HepG2 (cell line): ENCODE measurements around the gene FCER1G. TPM values are rescaled to one million over a fixed set of nuclear protein-coding genes. Genes with fewer than 3 reads are reported as not detected.

Experiments
- CBX5 ChIP-seq: sonication (generic); formaldehyde crosslinking; IDR thresholded peaks from 2 replicates; pipeline ENCODE4 v1.4.0; 2020; ENCODE audit warnings: missing genetic modification reagents, borderline replicate concordance
- GTF2F1 ChIP-seq: fragments of 150-350 bp; IDR thresholded peaks from 2 replicates; pipeline ENCODE4 v1.6.1; 2014; ENCODE audit warnings: low read length
- HOXA5 ChIP-seq: sonication (generic); formaldehyde crosslinking; IDR thresholded peaks from 2 replicates; pipeline ENCODE4 v1.4.0; 2020; ENCODE audit warnings: missing genetic modification reagents
- KDM4B ChIP-seq: sonication (generic); formaldehyde crosslinking; IDR thresholded peaks from 2 replicates; pipeline ENCODE4 v1.4.0; 2020; ENCODE audit warnings: missing genetic modification reagents
- KDM5B ChIP-seq: sonication (generic); formaldehyde crosslinking; IDR thresholded peaks from 2 replicates; pipeline ENCODE4 v1.4.0; 2020; ENCODE audit warnings: missing genetic modification reagents, mild to moderate bottlenecking, borderline replicate concordance
- LCORL ChIP-seq, 2 experiments: fragments of 450-650 bp in 1 of 2; sonication (generic) in 1 of 2; formaldehyde crosslinking in 1 of 2; IDR thresholded peaks; 2 replicates each; pipeline versions ENCODE4 v1.5.0 to v1.6.1; 2017 to 2020; ENCODE audit warnings: antibody characterized with exemption in 1 of 2, missing genetic modification reagents in 1 of 2
- MBNL3 ChIP-seq: fragments of 250-450 bp; sonication (Bioruptor Pico); conservative IDR thresholded peaks from 2 replicates; pipeline ENCODE4 v1.8.0; 2022; ENCODE audit warnings: mild to moderate bottlenecking, inconsistent platforms
- SP2 ChIP-seq: sonication (generic); formaldehyde crosslinking; IDR thresholded peaks from 2 replicates; pipeline ENCODE4 v1.5.1; 2020; ENCODE audit warnings: mild to moderate bottlenecking, missing genetic modification reagents
- TBX2 ChIP-seq: sonication (generic); formaldehyde crosslinking; IDR thresholded peaks from 2 replicates; pipeline ENCODE4 v1.5.0; 2020; ENCODE audit warnings: missing genetic modification reagents, mild to moderate bottlenecking, borderline replicate concordance
- XBP1 ChIP-seq: sonication (generic); formaldehyde crosslinking; IDR thresholded peaks from 2 replicates; pipeline ENCODE4 v1.5.0; 2020; ENCODE audit warnings: missing genetic modification reagents
- ZBTB42 ChIP-seq: sonication (generic); formaldehyde crosslinking; IDR thresholded peaks from 2 replicates; pipeline ENCODE4 v1.5.0; 2020; ENCODE audit warnings: mild to moderate bottlenecking, missing genetic modification reagents
- ZBTB7A ChIP-seq: sonication (generic); formaldehyde crosslinking; IDR thresholded peaks from 2 replicates; pipeline ENCODE4 v1.8.0; 2022; ENCODE audit warnings: mild to moderate bottlenecking, missing genetic modification reagents
- ZNF614 ChIP-seq: IDR thresholded peaks from 2 replicates; pipeline ENCODE4 v1.6.1; 2018; ENCODE audit warnings: missing biosample characterization, missing genetic modification reagents, inconsistent platforms, borderline replicate concordance
- ZNF720 ChIP-seq: sonication (generic); formaldehyde crosslinking; IDR thresholded peaks from 2 replicates; pipeline ENCODE4 v1.4.0; 2020; ENCODE audit warnings: missing genetic modification reagents
- ZNF746 ChIP-seq: sonication (generic); formaldehyde crosslinking; IDR thresholded peaks from 2 replicates; pipeline ENCODE4 v1.8.0; 2022; ENCODE audit warnings: mild to moderate bottlenecking, missing genetic modification reagents
- ZNF816 ChIP-seq: sonication (generic); formaldehyde crosslinking; IDR thresholded peaks from 2 replicates; pipeline ENCODE4 v1.8.0; 2022; ENCODE audit warnings: missing genetic modification reagents, mild to moderate bottlenecking, borderline replicate concordance
- polyA plus RNA-seq, 8 experiments: library from polyadenylated mRNA; depleted of rRNA in 3 of 8; stranded (reverse) in 7 of 8; unstranded in 1 of 8; fragments of >200 nt; fragmentation: Illumina TruSeq in 4 of 8; extraction: Trizol in 4 of 8; gene quantifications; 2 replicates each; pipeline versions ENCODE4 v1.2.1 to v1.2.3, GENCODE V29; 2011 to 2016; ENCODE audit warnings: low read depth in 4 of 8, missing spikeins in 1 of 8, mixed read lengths in 1 of 8; ENCODE audit not compliant: insufficient read depth in 1 of 8
- total RNA-seq, 5 experiments: library from RNA; depleted of rRNA; stranded (reverse); fragments of >200 nt; fragmentation: Illumina TruSeq; extraction: Trizol; gene quantifications; 2 replicates each; pipeline ENCODE4 v1.2.3, GENCODE V29; 2016; ENCODE audit warnings: low read depth in 1 of 5
- TF ChIP-seq, protein P1 (sequence below): sonication (generic); formaldehyde crosslinking; IDR thresholded peaks from 2 replicates; pipeline ENCODE4 v1.8.1; 2022; ENCODE audit warnings: mild to moderate bottlenecking, missing genetic modification reagents
- TF ChIP-seq, protein P2 (sequence below): IDR thresholded peaks from 2 replicates; pipeline ENCODE4 v1.6.1; 2016
- TF ChIP-seq, protein P3 (sequence below): sonication (generic); formaldehyde crosslinking; IDR thresholded peaks from 2 replicates; pipeline ENCODE4 v1.9.0; 2021; ENCODE audit warnings: mild to moderate bottlenecking, missing genetic modification reagents
- TF ChIP-seq, protein P4 (sequence below): sonication (generic); formaldehyde crosslinking; IDR thresholded peaks from 2 replicates; pipeline ENCODE4 v1.4.0; 2020; ENCODE audit warnings: missing genetic modification reagents
- TF ChIP-seq, protein P5 (sequence below): fragments of 450-650 bp; IDR thresholded peaks from 2 replicates; pipeline ENCODE4 v1.6.1; 2017

The FCER1G gene
- total and polyA plus RNA-seq, 2 of the 13 experiments (the other 11 are each of a cell fraction or from before 2014, with no cell fraction given), result 1.3 to 6.4 TPM

DNA sequence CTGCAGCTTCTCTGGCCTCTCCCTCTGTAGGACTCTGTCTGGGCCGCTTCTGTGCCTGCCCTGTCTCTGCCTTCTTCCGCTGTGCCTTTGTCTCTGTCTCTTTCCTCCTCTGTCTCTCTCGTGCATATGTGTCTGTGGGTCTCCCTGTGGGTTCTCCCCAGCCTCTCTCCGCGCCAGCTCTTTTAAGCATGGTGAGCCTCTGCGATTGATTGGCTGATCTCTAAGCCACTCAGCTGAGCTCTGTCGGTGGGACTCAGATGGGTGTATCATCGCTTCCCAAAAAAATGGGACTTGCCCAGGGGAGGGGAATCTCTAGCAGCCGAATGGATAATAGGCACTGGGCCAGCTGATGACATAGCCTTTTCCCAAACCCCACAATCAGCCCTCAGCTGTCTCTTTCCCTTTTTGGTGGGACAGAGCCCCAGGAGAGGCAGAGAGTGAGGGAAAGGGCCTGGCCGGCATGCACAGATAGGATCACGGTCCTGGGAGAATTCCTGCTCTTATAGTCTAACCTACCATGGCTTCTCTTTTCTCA, 16.1 kb upstream of the FCER1G start, which contains the start of gene ADAMTS4 (continued):
- TF ChIP-seq TBX2 (CRISPR knock-in tag) (no peak), SP2 (CRISPR knock-in tag) (peak; percentile 10; the same call in 1 of the 2 replicates), ZNF746 (CRISPR knock-in tag) (no peak), ZNF720 (no peak), ZBTB42 (CRISPR knock-in tag) (no peak), LCORL (IDR thresholded peaks at IDR 0.05) (no peak), LCORL (CRISPR knock-in tag; IDR thresholded peaks at IDR 0.05) (peak; percentile 36; the same call in 1 of the 2 replicates), MBNL3 (no peak), HOXA5 (CRISPR knock-in tag) (no peak), KDM5B (CRISPR knock-in tag) (no peak), ZNF614 (no peak), CBX5 (CRISPR knock-in tag) (no peak), GTF2F1 (no peak), KDM4B (CRISPR knock-in tag) (no peak), ZNF816 (CRISPR knock-in tag) (no peak), XBP1 (CRISPR knock-in tag) (no peak), ZBTB7A (CRISPR knock-in tag) (no peak)
- TF ChIP-seq, protein P1, sequence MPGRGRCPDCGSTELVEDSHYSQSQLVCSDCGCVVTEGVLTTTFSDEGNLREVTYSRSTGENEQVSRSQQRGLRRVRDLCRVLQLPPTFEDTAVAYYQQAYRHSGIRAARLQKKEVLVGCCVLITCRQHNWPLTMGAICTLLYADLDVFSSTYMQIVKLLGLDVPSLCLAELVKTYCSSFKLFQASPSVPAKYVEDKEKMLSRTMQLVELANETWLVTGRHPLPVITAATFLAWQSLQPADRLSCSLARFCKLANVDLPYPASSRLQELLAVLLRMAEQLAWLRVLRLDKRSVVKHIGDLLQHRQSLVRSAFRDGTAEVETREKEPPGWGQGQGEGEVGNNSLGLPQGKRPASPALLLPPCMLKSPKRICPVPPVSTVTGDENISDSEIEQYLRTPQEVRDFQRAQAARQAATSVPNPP (CRISPR knock-in tag), result no peak
- TF ChIP-seq, protein P2, sequence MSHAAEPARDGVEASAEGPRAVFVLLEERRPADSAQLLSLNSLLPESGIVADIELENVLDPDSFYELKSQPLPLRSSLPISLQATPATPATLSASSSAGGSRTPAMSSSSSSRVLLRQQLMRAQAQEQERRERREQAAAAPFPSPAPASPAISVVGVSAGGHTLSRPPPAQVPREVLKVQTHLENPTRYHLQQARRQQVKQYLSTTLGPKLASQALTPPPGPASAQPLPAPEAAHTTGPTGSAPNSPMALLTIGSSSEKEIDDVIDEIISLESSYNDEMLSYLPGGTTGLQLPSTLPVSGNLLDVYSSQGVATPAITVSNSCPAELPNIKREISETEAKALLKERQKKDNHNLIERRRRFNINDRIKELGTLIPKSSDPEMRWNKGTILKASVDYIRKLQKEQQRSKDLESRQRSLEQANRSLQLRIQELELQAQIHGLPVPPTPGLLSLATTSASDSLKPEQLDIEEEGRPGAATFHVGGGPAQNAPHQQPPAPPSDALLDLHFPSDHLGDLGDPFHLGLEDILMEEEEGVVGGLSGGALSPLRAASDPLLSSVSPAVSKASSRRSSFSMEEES (CRISPR knock-in tag), result no peak
- TF ChIP-seq, protein P3, sequence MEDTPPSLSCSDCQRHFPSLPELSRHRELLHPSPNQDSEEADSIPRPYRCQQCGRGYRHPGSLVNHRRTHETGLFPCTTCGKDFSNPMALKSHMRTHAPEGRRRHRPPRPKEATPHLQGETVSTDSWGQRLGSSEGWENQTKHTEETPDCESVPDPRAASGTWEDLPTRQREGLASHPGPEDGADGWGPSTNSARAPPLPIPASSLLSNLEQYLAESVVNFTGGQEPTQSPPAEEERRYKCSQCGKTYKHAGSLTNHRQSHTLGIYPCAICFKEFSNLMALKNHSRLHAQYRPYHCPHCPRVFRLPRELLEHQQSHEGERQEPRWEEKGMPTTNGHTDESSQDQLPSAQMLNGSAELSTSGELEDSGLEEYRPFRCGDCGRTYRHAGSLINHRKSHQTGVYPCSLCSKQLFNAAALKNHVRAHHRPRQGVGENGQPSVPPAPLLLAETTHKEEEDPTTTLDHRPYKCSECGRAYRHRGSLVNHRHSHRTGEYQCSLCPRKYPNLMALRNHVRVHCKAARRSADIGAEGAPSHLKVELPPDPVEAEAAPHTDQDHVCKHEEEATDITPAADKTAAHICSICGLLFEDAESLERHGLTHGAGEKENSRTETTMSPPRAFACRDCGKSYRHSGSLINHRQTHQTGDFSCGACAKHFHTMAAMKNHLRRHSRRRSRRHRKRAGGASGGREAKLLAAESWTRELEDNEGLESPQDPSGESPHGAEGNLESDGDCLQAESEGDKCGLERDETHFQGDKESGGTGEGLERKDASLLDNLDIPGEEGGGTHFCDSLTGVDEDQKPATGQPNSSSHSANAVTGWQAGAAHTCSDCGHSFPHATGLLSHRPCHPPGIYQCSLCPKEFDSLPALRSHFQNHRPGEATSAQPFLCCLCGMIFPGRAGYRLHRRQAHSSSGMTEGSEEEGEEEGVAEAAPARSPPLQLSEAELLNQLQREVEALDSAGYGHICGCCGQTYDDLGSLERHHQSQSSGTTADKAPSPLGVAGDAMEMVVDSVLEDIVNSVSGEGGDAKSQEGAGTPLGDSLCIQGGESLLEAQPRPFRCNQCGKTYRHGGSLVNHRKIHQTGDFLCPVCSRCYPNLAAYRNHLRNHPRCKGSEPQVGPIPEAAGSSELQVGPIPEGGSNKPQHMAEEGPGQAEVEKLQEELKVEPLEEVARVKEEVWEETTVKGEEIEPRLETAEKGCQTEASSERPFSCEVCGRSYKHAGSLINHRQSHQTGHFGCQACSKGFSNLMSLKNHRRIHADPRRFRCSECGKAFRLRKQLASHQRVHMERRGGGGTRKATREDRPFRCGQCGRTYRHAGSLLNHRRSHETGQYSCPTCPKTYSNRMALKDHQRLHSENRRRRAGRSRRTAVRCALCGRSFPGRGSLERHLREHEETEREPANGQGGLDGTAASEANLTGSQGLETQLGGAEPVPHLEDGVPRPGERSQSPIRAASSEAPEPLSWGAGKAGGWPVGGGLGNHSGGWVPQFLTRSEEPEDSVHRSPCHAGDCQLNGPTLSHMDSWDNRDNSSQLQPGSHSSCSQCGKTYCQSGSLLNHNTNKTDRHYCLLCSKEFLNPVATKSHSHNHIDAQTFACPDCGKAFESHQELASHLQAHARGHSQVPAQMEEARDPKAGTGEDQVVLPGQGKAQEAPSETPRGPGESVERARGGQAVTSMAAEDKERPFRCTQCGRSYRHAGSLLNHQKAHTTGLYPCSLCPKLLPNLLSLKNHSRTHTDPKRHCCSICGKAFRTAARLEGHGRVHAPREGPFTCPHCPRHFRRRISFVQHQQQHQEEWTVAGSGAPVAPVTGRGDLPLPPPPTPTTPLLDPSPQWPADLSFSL (CRISPR knock-in tag), result no peak
- TF ChIP-seq, protein P4, sequence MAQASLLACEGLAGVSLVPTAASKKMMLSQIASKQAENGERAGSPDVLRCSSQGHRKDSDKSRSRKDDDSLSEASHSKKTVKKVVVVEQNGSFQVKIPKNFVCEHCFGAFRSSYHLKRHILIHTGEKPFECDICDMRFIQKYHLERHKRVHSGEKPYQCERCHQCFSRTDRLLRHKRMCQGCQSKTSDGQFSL, result no peak
- TF ChIP-seq, protein P5, sequence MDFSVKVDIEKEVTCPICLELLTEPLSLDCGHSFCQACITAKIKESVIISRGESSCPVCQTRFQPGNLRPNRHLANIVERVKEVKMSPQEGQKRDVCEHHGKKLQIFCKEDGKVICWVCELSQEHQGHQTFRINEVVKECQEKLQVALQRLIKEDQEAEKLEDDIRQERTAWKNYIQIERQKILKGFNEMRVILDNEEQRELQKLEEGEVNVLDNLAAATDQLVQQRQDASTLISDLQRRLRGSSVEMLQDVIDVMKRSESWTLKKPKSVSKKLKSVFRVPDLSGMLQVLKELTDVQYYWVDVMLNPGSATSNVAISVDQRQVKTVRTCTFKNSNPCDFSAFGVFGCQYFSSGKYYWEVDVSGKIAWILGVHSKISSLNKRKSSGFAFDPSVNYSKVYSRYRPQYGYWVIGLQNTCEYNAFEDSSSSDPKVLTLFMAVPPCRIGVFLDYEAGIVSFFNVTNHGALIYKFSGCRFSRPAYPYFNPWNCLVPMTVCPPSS, result no peak
